ENCODE data around the gene ZYX.

DNA sequence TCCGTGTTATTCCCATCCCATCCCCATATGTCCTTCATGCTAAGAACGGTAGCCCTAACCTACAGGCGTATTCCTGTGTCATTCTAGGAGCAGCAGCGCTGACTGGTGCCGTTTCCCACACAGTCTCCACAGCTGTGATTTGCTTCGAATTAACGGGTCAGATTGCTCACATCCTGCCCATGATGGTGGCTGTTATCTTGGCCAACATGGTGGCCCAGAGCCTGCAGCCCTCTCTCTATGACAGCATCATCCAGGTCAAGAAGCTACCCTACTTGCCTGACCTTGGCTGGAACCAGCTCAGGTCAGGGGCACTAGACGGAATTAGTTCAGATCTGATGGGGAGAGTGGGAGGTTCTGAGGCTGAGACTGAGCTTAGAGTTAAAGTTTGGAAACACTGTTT, 39.3 kb upstream of the ZYX start:
- TF ChIP-seq, protein P1, sequence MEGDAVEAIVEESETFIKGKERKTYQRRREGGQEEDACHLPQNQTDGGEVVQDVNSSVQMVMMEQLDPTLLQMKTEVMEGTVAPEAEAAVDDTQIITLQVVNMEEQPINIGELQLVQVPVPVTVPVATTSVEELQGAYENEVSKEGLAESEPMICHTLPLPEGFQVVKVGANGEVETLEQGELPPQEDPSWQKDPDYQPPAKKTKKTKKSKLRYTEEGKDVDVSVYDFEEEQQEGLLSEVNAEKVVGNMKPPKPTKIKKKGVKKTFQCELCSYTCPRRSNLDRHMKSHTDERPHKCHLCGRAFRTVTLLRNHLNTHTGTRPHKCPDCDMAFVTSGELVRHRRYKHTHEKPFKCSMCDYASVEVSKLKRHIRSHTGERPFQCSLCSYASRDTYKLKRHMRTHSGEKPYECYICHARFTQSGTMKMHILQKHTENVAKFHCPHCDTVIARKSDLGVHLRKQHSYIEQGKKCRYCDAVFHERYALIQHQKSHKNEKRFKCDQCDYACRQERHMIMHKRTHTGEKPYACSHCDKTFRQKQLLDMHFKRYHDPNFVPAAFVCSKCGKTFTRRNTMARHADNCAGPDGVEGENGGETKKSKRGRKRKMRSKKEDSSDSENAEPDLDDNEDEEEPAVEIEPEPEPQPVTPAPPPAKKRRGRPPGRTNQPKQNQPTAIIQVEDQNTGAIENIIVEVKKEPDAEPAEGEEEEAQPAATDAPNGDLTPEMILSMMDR (IDR thresholded peaks at IDR 0.05; ENCODE audit: insufficient read depth, low read length), result no peak
- no peak for TF ChIP-seq GABPA (IDR thresholded peaks at IDR 0.05; ENCODE audit: low read depth)
- TF ChIP-seq POLR2AphosphoS5 (IDR thresholded peaks at IDR 0.05; ENCODE audit: low read depth), result no peak
- TF ChIP-seq, protein P2, sequence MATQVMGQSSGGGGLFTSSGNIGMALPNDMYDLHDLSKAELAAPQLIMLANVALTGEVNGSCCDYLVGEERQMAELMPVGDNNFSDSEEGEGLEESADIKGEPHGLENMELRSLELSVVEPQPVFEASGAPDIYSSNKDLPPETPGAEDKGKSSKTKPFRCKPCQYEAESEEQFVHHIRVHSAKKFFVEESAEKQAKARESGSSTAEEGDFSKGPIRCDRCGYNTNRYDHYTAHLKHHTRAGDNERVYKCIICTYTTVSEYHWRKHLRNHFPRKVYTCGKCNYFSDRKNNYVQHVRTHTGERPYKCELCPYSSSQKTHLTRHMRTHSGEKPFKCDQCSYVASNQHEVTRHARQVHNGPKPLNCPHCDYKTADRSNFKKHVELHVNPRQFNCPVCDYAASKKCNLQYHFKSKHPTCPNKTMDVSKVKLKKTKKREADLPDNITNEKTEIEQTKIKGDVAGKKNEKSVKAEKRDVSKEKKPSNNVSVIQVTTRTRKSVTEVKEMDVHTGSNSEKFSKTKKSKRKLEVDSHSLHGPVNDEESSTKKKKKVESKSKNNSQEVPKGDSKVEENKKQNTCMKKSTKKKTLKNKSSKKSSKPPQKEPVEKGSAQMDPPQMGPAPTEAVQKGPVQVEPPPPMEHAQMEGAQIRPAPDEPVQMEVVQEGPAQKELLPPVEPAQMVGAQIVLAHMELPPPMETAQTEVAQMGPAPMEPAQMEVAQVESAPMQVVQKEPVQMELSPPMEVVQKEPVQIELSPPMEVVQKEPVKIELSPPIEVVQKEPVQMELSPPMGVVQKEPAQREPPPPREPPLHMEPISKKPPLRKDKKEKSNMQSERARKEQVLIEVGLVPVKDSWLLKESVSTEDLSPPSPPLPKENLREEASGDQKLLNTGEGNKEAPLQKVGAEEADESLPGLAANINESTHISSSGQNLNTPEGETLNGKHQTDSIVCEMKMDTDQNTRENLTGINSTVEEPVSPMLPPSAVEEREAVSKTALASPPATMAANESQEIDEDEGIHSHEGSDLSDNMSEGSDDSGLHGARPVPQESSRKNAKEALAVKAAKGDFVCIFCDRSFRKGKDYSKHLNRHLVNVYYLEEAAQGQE (IDR thresholded peaks at IDR 0.05; ENCODE audit: insufficient replicate concordance, low read depth), result no peak
- TF ChIP-seq SPI1 (IDR thresholded peaks at IDR 0.05; ENCODE audit: borderline replicate concordance, low read depth), result no peak
